Panc1 (cell line): ENCODE measurements around the gene NDUFB2.

ENCODE experiments used
- CTCF ChIP-seq: fragments of 450-650 bp; IDR thresholded peaks from 2 replicates; pipeline ENCODE4 v1.5.1; 2017; ENCODE audit warnings: mild to moderate bottlenecking
- POLR2AphosphoS5 ChIP-seq: IDR thresholded peaks from 2 replicates; pipeline ENCODE4 v1.6.1; 2012; ENCODE audit warnings: mild to moderate bottlenecking, low read depth, low read length, moderate library complexity
- SIN3A ChIP-seq: IDR thresholded peaks from 2 replicates; pipeline ENCODE4 v1.6.1; 2012; ENCODE audit warnings: low read depth, mild to moderate bottlenecking, low read length, moderate library complexity, borderline replicate concordance; ENCODE audit not compliant: insufficient read depth
- TF ChIP-seq, protein P1 (sequence below), 2 experiments: IDR thresholded peaks; 2 replicates each; pipeline ENCODE4 v1.6.1; 2011 to 2012; ENCODE audit warnings: low read depth in 2 of 2, control low read depth in 1 of 2, low read length in 1 of 2, mild to moderate bottlenecking in 1 of 2, moderate library complexity in 1 of 2; ENCODE audit not compliant: insufficient read depth in 1 of 2

- TF ChIP-seq CTCF (no peak), POLR2AphosphoS5 (no peak), SIN3A (no peak)
- TF ChIP-seq, protein P1, sequence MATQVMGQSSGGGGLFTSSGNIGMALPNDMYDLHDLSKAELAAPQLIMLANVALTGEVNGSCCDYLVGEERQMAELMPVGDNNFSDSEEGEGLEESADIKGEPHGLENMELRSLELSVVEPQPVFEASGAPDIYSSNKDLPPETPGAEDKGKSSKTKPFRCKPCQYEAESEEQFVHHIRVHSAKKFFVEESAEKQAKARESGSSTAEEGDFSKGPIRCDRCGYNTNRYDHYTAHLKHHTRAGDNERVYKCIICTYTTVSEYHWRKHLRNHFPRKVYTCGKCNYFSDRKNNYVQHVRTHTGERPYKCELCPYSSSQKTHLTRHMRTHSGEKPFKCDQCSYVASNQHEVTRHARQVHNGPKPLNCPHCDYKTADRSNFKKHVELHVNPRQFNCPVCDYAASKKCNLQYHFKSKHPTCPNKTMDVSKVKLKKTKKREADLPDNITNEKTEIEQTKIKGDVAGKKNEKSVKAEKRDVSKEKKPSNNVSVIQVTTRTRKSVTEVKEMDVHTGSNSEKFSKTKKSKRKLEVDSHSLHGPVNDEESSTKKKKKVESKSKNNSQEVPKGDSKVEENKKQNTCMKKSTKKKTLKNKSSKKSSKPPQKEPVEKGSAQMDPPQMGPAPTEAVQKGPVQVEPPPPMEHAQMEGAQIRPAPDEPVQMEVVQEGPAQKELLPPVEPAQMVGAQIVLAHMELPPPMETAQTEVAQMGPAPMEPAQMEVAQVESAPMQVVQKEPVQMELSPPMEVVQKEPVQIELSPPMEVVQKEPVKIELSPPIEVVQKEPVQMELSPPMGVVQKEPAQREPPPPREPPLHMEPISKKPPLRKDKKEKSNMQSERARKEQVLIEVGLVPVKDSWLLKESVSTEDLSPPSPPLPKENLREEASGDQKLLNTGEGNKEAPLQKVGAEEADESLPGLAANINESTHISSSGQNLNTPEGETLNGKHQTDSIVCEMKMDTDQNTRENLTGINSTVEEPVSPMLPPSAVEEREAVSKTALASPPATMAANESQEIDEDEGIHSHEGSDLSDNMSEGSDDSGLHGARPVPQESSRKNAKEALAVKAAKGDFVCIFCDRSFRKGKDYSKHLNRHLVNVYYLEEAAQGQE (IDR thresholded peaks at IDR 0.05; ENCODE audit: insufficient read depth in 1 of 2, low read depth in 2 of 2, low read length in 1 of 2), result no peak
These were observed 7.0 kb upstream of the NDUFB2 start for GRCh38 chr7:140689199-140690152.
